GM12801 (cell line): ENCODE data around the gene OR5D14.

Source experiments
- CTCF ChIP-seq: IDR thresholded peaks from one replicate; pipeline ENCODE4 v1.5.1; 2011; ENCODE audit warnings: control low read depth; ENCODE audit not compliant: insufficient read length; ENCODE audit errors: extremely low read depth

The OR5D14 gene

GRCh38 chr11:55795256-55795655 lies at the start of gene OR5D14:
Gene OR5D14 (plus strand): TSS chr11:55795556. CDS start chr11:55795556, 0 bp downstream.
- TF ChIP-seq CTCF = no peak

- no peak for TF ChIP-seq CTCF
Measured at GRCh38 chr11:55773138-55773537, 22.2 kb upstream of the OR5D14 start, which contains the start of gene OR5D13. Gene OR5D13 (plus strand): TSS chr11:55773438. CDS start chr11:55773438, 0 bp downstream.

GRCh38 chr11:55791606-55792005 lies 3.8 kb upstream of the OR5D14 start:
- TF ChIP-seq CTCF = no peak

GRCh38 chr11:55793321-55793720 lies 2.0 kb upstream of the OR5D14 start:
- no peak for TF ChIP-seq CTCF

GRCh38 chr11:55806248-55806647 lies 10.9 kb downstream of the OR5D14 start:
- no peak for TF ChIP-seq CTCF

- TF ChIP-seq CTCF = no peak
Measured at GRCh38 chr11:55811067-55811466, 15.7 kb downstream of the OR5D14 start, which contains the start of gene OR5L1. Gene OR5L1 (plus strand): TSS chr11:55811367. CDS start chr11:55811467, 100 bp downstream.

GRCh38 chr11:55819330-55819729 lies 24.0 kb downstream of the OR5D14 start, which contains the start of gene OR5D18:
Gene OR5D18 (plus strand): TSS chr11:55819630. CDS start chr11:55819630, 0 bp downstream.
- TF ChIP-seq CTCF = no peak
